Dedifferentiated amniotic fluid mesenchymal stem cell (primary cell): ENCODE results near the gene PCDHA5.
A peak's percentile ranks its signal among the peaks of the same experiment; 100 is the strongest.
"Not testable (repeated sequence)": the region's sequence is repeated elsewhere in the genome, so short reads cannot be mapped to it uniquely, and the experiment has no call there.

Source experiments
- DNase-seq: peaks from one replicate; pipeline ENCODE4 v3.0.0-alpha.2; 2016; ENCODE audit errors: extremely low spot score

Gene PCDHA5

GRCh38 chr5:140823475-140823874 lies 2.1 kb downstream of the PCDHA5 start:
- no peak for DNase-seq

GRCh38 chr5:140827704-140828361 lies 6.4 kb downstream of the PCDHA5 start, which contains the start of gene PCDHA6:
TSS of gene PCDHA6 (plus strand) at chr5:140827960. CDS start at chr5:140828092, 132 bp downstream.
- DNase-seq: no peak

GRCh38 chr5:140828362-140828737 lies 6.9 kb downstream of the PCDHA5 start:
- no peak for DNase-seq

- not testable (repeated sequence) for DNase-seq
Observed at GRCh38 chr5:140829511-140830501, 8.4 kb downstream of the PCDHA5 start.

GRCh38 chr5:140833993-140834392 lies 12.6 kb downstream of the PCDHA5 start, which contains the start of gene PCDHA7:
TSS of gene PCDHA7 (plus strand) at chr5:140834269. CDS start at chr5:140834384, 115 bp downstream.
- DNase-seq: peak; percentile 17

DNA sequence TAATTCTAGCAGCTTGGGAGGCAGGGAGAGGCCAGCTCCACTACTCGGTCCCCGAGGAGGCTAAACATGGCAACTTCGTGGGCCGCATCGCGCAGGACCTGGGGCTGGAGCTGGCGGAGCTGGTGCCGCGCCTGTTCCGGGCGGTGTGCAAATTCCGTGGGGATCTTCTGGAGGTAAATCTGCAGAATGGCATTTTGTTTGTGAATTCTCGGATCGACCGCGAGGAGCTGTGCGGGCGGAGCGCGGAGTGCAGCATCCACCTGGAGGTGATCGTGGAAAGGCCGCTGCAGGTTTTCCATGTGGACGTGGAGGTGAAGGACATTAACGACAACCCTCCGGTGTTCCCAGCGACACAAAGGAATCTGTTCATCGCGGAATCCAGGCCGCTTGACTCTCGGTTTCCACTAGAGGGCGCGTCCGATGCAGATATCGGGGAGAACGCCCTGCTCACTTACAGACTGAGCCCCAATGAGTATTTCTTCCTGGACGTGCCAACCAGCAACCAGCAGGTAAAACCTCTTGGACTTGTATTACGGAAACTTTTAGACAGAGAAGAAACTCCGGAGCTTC lies 13.1 kb downstream of the PCDHA5 start:
- DNase-seq: not testable (repeated sequence)

DNA sequence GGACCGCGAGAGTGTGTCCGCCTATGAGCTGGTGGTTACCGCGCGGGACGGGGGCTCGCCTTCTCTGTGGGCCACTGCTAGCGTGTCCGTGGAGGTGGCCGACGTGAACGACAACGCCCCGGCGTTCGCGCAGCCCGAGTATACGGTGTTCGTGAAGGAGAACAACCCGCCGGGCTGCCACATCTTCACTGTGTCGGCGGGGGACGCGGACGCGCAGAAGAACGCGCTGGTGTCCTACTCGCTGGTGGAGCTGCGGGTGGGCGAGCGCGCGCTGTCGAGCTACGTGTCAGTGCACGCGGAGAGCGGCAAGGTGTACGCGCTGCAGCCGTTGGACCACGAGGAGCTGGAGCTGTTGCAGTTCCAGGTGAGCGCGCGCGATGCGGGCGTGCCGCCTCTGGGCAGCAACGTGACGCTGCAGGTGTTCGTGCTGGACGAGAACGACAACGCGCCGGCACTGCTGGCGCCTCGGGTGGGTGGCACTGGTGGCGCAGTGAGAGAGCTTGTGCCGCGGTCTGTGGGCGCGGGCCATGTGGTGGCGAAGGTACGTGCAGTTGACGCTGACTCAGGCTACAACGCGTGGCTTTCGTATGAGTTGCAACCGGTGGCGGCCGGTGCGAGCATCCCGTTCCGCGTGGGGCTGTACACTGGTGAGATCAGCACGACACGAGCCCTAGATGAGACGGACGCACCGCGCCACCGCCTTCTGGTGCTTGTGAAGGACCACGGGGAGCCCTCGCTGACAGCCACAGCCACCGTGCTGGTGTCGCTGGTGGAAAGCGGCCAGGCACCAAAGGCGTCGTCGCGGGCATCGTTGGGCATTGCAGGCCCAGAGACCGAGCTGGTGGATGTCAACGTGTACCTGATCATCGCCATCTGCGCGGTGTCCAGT lies 14.5 kb downstream of the PCDHA5 start:
- no peak for DNase-seq

GRCh38 chr5:140840978-140841962 lies 19.9 kb downstream of the PCDHA5 start, which contains the start of gene PCDHA8:
TSS of gene PCDHA8 (plus strand) at chr5:140841187. CDS start at chr5:140841322, 135 bp downstream.
- DNase-seq: no peak

GRCh38 chr5:140842798-140843733 lies 21.7 kb downstream of the PCDHA5 start:
- DNase-seq: no peak

DNA sequence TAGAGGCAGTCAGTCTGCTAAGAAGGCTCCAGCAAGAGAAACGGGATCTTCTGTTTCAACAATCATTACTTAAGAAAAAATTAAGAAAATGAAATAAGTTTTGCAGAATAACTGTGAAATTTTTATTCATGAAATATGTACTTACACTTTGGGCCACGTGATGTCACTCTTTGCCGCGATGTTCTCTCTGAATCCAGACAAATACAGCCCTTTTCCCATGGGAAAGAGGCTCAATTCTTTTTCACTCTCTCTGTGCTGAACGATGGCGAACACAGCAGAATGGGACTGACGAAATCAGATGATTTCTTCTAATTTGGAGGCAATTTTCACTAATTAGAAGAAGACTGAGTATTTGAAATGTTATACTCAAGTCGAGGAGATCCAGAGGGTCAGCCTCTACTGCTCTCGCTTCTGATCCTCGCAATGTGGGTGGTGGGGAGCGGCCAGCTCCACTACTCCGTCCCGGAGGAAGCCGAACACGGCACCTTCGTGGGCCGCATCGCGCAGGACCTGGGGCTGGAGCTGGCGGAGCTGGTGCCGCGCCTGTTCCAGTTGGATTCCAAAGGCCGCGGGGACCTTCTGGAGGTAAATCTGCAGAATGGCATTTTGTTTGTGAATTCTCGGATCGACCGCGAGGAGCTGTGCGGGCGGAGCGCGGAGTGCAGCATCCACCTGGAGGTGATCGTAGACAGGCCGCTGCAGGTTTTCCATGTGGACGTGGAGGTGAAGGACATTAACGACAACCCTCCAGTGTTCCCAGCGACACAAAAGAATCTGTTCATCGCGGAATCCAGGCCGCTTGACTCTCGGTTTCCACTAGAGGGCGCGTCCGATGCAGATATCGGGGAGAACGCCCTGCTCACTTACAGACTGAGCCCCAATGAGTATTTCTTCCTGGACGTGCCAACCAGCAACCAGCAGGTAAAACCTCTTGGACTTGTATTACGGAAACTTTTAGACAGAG lies 27.0 kb downstream of the PCDHA5 start, which contains the start of gene PCDHA9:
TSS of gene PCDHA9 (plus strand) at position 244 of the 964 bp plus-strand sequence. CDS start at position 358, 114 bp downstream.
- not testable (repeated sequence) for DNase-seq

- not testable (repeated sequence) for DNase-seq
Observed at GRCh38 chr5:140849831-140850634, 28.6 kb downstream of the PCDHA5 start.

- DNase-seq: no peak
Observed at GRCh38 chr5:140855772-140856674, 34.6 kb downstream of the PCDHA5 start, which contains the start of gene PCDHA10. TSS of gene PCDHA10 (plus strand) at chr5:140855897. CDS start at chr5:140856049, 152 bp downstream.

DNA sequence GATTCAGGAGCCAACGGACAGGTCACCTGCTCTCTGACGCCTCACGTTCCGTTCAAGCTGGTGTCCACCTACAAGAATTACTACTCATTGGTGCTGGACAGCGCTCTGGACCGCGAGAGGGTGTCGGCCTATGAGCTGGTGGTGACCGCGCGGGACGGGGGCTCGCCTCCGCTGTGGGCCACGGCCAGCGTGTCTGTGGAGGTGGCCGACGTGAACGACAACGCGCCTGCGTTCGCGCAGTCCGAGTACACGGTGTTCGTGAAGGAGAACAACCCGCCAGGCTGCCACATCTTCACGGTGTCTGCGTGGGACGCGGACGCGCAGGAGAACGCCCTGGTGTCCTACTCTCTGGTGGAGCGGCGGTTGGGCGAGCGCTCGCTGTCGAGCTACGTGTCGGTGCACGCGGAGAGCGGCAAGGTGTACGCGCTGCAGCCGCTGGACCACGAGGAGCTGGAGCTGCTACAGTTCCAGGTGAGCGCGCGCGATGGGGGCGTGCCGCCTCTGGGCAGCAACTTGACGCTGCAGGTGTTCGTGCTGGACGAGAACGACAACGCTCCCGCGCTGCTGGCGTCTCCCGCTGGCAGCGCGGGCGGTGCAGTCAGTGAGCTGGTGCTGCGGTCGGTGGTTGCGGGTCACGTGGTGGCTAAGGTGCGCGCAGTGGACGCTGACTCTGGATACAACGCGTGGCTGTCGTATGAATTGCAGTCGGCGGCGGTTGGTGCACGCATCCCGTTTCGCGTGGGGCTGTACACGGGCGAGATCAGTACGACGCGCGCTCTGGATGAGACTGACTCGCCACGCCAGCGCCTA lies 36.0 kb downstream of the PCDHA5 start:
- no peak for DNase-seq

DNA sequence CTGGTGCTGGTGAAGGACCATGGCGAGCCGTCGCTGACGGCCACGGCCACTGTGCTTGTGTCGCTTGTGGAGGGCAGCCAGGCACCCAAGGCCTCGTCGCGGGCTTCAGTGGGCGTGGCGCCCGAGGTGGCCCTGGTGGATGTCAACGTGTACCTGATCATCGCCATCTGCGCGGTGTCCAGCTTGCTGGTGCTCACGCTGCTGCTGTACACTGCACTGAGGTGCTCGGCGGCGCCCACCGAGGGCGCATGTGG lies 36.5 kb downstream of the PCDHA5 start:
- no peak for DNase-seq
